GM19193 (cell line): ENCODE measurements around the gene LYRM1.

Experiments used
- POLR2A ChIP-seq: IDR thresholded peaks from 4 replicates; pipeline ENCODE4 v1.6.1; 2011; ENCODE audit not compliant: insufficient read depth, insufficient read length; ENCODE audit errors: extremely low read depth

Gene LYRM1

GRCh38 chr16:20889625-20890275, 10.8 kb upstream of the LYRM1 start:
- no peak for TF ChIP-seq POLR2A

DNA sequence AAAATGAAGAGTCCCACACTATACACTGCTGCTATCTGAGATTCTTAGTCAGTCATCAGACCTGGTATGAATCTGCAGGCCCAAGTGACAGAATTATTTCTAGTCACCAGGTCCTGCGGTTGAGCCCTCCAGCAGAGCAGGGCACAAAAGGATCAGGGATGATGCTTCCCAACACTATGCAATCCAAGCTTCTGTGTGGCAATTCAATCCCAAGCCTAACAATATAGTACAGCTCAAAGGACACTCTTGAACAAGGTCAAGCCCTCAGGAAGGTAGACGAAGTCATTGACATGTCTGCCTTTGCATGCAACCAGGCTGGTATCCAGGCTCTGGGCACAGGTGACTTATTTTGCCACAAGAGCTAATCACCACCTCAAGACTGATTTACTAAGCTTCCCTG, 6.2 kb upstream of the LYRM1 start:
- TF ChIP-seq POLR2A, result no peak

DNA sequence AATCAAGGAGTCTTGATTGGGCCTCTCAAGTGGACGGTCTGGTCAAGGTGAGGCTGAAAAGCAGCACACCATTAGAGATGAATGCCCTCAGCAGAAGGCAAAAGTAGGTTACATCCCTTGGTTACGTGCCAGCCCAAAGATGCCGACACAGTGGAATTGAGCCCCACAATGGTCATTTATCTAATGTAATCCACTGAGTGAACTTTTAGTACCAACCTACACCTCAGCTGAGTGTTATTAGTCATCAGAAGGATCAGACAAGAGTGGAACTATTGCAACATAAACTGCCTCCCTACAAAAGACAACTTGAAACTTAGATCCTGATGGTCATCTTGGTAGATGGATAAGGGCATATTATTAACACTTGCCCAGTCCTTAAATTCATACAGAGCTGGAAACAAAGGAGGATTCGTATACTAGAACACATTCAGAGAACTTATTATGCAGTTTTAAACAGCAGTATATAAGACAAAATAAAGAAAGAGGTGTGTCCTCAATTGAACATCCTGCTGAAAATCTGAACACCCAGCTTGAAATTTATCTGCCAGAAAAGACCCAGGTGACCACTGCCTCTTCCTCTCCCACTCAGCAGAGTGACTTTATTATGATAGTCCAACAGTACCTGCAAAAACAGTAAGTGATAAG, 3.2 kb upstream of the LYRM1 start:
- TF ChIP-seq POLR2A, result no peak

DNA sequence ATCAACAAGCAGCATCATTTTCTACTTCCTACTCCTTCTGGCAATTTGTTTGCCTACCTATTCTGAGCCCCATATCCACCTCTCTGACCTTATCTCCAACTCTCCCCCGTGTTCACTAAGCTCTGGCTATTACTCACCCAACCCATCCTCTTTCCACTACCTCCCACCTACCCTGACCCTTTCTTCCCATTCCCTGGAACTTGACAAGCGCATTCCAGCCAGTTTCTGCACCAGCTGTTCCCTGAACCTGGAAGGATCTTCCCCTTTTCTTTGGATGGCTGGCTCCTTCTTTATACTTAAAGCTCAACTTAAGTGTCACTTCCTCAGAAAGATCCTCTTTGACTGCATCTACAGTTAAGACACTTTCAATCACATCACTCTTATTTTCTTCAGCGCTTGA, 2.6 kb upstream of the LYRM1 start:
- no peak for TF ChIP-seq POLR2A

- no peak for TF ChIP-seq POLR2A
Observed at GRCh38 chr16:20899071-20899470, 1.5 kb upstream of the LYRM1 start.

- no peak for TF ChIP-seq POLR2A
Observed at GRCh38 chr16:20899477-20900298, 883 bp upstream of the LYRM1 start.

DNA sequence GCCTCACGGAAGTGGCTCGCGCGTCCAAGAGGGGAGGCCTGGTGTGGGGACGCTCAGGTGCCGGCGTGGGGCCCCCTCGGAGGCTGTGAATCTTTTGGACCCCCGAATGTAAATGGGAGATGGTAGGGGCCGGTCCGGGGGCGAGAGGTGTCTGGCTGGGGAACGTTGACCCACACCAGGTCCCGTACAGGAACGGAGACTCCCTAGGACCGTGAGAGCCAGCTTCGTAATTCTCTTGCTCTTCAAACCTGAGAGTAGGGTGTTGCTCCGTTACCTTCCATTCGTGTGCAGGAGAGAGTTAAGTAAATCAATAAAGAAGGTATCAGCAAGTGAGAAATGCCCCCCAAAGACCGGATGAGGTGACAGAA, 481 bp downstream of the LYRM1 start:
- no peak for TF ChIP-seq POLR2A

DNA sequence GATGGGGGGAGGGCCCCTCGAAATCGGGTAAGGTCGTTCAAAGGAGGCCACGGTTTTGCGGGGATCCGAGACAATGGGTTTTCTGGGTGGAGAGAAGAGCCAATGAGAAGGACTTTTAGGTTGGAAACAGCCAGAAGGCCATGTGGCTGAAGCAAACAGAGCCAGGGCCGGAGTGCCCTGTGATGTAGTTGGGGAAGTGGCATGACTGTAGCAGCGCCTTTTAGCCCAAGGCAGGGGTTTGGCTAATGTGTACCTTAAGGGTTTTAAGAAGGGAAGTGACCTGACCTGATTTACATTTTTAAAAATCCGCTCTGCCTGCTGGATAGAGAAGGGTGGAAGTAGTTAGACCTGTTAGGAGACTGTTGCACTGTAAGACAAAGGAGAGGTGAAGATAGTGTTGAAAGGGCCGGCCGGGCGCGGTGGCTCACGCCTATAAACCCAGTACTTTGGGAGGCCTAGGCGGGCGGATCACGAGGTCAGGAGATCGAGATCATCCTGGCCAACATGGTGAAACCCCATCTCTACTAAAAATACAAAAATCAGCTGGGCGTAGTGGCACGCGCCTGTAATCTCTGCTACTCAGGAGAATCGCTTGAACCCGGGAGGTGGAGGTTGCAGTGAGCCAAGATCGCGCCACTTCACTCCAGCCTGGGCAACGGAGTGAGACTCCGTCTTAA, 1.0 kb downstream of the LYRM1 start:
- TF ChIP-seq POLR2A, result peak; percentile 63

DNA sequence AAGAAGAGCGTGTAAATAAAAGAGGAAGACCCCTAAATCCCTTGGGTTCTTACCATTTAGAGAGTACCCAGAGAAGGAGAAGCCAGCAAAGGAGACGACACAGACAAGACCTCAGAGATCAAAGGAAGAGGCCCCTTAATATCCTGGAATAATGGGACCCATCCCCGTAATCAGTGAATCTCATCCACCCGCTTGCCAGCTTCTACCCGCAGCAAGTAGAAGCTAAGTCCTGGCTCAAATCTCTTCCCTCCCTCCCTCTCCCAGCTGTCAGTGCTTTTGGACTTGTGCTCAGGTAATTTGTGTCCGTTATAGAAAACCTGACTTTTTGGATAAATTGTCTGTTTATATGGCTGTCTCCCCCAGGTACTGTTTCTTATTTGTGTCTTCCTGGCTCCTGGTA, 1.9 kb downstream of the LYRM1 start:
- no peak for TF ChIP-seq POLR2A

- no peak for TF ChIP-seq POLR2A
Observed at GRCh38 chr16:20903116-20903898, 2.7 kb downstream of the LYRM1 start.

- TF ChIP-seq POLR2A, result no peak
Observed at GRCh38 chr16:20903899-20904506, 3.4 kb downstream of the LYRM1 start.

GRCh38 chr16:20904507-20905081, 4.0 kb downstream of the LYRM1 start:
- no peak for TF ChIP-seq POLR2A

DNA sequence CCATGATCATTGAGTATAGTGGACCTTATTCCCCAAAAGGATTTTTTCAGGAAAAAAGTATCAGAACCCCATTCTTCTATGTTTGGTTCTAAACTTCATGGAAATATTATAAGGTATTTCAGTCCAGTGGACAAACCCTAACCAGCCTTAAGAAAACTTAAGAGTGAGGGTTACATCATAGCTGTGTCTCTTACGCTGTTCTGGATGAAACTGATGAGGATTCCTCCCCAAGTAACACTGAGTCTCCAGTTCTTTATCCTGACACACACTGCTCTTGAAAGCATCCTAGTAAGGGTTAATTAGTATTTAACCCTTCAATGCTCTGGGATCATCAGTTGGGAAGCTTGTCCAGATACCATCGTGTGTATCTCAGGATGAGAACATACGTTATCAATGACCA, 5.0 kb downstream of the LYRM1 start:
- no peak for TF ChIP-seq POLR2A
